Measurements from ENCODE around the gene IL3RA.
"Not testable (repeated sequence)": the region's sequence is repeated elsewhere in the genome, so short reads cannot be mapped to it uniquely, and the experiment has no call there.

The IL3RA gene

GRCh38 chrX:1336331-1336943, at the start of gene IL3RA:
IL3RA (plus strand) TSS chrX:1336785; CDS start chrX:1341766, 4,981 bp downstream.
- peak; percentile 96 for DNase-seq

GRCh38 chrX:1289535-1289934, 47.0 kb upstream of the IL3RA start:
- DNase-seq: no peak

- no peak for DNase-seq
Measured at GRCh38 chrX:1291110-1291740, 45.4 kb upstream of the IL3RA start.

GRCh38 chrX:1292575-1293290, 43.9 kb upstream of the IL3RA start:
- DNase-seq: no peak

GRCh38 chrX:1294301-1295067, 42.1 kb upstream of the IL3RA start:
- no peak for DNase-seq

GRCh38 chrX:1295550-1295949, 41.0 kb upstream of the IL3RA start:
- DNase-seq: no peak

GRCh38 chrX:1297591-1297990, 39.0 kb upstream of the IL3RA start:
- not testable (repeated sequence) for DNase-seq

GRCh38 chrX:1300449-1300848, 36.1 kb upstream of the IL3RA start:
- DNase-seq: no peak

- DNase-seq: no peak
Measured at GRCh38 chrX:1305411-1305810, 31.2 kb upstream of the IL3RA start.

- DNase-seq: no peak
Measured at GRCh38 chrX:1306909-1307625, 29.5 kb upstream of the IL3RA start.

GRCh38 chrX:1307626-1308340, 28.8 kb upstream of the IL3RA start:
- DNase-seq: no peak

GRCh38 chrX:1308476-1308875, 28.1 kb upstream of the IL3RA start:
- DNase-seq: no peak

GRCh38 chrX:1308917-1309316, 27.7 kb upstream of the IL3RA start:
- not testable (repeated sequence) for DNase-seq

- no peak for DNase-seq
Measured at GRCh38 chrX:1313788-1314187, 22.8 kb upstream of the IL3RA start.

- DNase-seq: peak; percentile 96
Measured at GRCh38 chrX:1316527-1316926, 20.1 kb upstream of the IL3RA start.

- peak; percentile 53 for DNase-seq
Measured at GRCh38 chrX:1321674-1322073, 14.9 kb upstream of the IL3RA start.

GRCh38 chrX:1322393-1322792, 14.2 kb upstream of the IL3RA start:
- peak; percentile 82 for DNase-seq

GRCh38 chrX:1323315-1323714, 13.3 kb upstream of the IL3RA start:
- DNase-seq: peak; percentile 88

GRCh38 chrX:1325515-1326116, 11.0 kb upstream of the IL3RA start:
- DNase-seq: peak; percentile 27

GRCh38 chrX:1327651-1328304, 8.8 kb upstream of the IL3RA start:
- no peak for DNase-seq

GRCh38 chrX:1330605-1331004, 6.0 kb upstream of the IL3RA start:
- DNase-seq: peak; percentile 91
